SHP77 treated with DMSO at 0.1 percent for 48 hours (cell line): ENCODE results near the gene MXD1.
"Not testable (repeated sequence)": the region's sequence is repeated elsewhere in the genome, so short reads cannot be mapped to it uniquely, and the experiment has no call there.

ENCODE experiments used
- DNase-seq: peaks from one replicate; lab custom pipeline; 2025; lab: John Stamatoyannopoulos, UW

Gene MXD1, protein sequence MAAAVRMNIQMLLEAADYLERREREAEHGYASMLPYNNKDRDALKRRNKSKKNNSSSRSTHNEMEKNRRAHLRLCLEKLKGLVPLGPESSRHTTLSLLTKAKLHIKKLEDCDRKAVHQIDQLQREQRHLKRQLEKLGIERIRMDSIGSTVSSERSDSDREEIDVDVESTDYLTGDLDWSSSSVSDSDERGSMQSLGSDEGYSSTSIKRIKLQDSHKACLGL

DNA sequence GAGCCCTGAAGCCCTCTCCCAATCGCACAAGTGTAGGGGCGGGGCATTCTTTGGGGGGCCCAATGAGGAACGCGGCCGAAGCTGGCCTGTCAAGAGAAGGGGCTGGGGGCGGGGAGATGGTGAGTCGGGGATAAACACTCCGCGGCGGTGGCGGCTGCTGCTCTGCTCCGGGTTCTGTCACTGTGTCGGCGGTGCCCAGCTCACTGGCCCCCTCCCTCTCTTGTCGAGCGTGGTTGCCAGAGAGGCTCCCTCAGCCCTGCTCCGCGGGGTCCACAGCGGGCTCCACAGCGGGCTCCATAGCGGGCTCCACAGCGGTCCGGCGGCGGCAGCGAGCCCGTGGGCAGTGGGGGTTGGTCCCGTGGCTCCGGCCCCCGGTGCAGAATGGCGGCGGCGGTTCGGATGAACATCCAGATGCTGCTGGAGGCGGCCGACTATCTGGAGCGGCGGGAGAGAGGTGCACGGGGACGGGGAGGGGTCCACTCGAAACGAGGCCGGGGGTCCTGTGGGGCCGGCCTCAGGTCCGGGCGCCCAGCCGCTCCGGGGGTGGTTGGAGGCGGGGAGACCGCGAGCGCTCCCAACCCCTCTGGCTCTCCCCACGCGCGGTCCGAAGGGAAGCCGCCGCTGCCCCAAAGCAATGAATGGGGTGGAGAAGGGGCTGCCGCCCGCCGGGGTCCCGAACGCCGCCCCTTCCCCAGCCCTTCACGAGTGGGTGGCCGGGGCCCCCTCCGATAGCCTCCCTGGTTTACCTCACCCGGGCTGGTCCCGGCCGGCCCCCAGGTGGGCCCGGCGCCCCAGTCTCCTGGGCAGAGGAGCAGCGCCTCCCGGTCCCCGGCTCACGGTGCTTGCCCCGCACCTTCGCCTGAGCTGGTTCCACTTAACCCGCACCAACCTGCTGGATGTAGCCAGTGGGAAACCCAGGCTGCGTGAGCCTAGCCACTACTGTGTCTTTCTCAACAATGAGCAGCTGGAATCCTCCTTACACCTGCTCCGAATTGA is at the start of gene MXD1:
TSS of gene MXD1 (plus strand) at position 160 of the 996 bp plus-strand sequence. CDS start at position 382, 222 bp downstream.
- no peak for DNase-seq

DNA sequence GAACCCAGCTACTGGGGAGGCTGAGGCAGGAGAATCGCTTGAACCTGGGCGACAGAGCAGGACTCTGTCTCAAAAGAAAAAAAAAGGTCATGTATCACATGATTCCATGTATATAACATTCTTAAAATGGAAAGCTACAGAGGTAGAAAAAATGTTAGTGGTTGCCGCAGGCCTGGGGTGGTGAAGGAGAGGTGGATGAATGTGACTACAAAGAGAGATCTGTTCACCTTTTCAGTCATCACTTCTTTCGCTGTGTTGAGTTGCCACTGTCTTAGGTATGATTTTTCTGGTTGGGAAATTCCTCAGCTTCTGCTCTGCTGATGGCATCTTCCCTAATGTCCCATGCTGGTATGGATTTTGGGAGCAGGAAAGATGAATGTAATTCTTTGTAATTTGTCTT is 26.5 kb upstream of the MXD1 start:
- DNase-seq: no peak

DNA sequence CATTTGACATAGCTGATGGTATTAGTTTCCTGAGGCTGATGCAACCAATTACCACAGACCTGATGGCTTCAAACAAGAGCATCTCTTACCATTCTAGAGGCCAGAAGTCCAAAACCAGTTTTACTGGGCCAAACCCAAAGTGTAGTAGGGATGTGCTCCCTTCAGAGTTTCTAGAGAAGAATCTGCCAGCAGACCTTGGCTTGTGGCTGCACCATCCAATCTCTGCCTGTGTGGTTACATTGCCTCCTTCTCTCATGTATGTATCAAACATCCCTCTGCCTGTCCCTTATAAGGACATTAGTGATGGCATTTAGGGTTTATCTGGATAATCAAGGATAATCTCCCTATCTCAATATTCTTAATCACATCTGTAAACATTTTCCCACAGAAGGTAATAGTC is 25.6 kb upstream of the MXD1 start:
- no peak for DNase-seq

DNA sequence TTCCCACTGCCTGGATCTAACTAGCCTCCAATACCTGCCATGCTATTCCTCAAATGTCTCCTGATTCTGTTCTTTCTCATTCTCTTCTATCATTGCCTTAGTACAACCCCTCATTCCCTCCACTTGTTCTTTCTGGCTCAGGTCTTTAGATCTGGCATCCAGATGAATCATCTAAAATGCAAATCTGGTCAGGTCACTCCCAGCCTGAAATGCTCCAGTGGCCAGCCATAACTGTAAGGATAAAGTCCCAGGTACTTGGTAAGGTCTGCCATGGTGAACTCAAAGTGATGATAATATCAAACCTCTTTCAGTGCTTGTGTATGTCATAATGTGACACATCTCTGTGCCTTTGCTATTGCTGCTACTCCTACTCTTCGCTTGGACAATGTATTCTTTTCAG is 24.0 kb upstream of the MXD1 start:
- DNase-seq: no peak

DNA sequence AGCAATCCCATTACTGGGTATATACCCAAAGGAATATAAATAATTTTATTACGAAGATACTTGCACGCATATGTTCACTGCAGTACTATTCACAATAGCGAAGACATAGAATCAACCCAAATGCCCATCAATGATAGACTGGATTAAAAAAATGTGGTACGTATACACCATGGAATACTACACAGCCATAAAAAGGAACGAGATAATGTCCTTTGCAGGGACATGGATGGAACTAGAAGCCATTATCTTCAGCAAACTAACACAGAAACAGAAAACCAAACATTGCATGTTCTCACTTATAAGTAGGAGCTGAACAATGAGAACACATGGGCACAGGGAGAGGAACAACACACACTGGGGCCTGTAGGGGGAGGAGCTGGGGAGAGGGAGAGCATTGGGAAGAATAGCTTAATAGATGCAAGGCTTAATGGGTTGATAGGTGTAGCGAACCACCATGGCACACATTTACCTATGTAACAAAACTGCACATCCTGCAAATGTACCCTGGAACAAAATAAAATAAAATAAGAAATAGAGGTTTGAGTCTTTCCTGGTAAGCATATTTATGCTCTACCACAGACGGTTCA is 22.0 kb upstream of the MXD1 start:
- not testable (repeated sequence) for DNase-seq

DNA sequence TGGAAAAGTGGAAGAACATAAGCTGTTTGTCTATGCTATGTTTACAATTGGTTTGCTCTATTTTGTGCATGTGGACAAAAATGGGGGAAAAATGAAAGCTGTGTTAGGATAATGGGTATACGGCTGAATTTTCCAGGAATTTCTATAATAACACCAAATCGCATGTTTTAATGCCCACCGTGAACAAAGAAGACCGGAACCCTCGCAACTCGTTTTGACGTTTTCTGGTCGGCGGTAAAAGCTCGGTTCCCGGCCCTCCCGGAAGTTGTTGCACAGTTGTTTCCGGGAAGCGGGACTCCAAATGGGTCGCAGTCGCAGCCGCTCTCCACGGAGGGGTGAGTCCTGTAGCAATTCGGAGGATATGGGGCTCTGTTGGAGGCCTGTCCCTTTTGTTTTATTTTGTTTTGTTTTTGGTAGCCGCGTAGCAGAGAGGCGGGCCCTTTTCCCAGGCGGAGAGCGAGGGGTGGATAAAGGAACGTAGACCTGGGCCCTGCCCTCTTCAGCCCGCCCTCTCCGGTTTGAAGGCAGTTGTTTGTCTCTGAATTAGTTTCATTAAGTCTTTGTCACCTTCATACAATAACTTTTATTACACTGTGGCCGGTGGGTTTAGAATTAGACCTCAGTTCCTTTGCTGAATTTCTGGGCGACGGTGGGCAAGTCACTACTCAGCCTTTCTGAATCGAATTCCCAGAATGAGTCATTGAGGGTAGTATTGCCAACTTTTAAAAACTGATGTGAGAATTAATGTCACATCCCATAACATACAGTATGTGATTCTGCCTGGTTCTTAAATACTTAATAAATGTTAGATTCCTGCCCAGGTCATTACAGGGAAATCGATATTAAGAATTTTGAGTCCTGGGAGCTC is 21.0 kb upstream of the MXD1 start, which contains the start of gene SNRNP27:
TSS of gene SNRNP27 (plus strand) at position 273 of the 868 bp plus-strand sequence. CDS start at position 302, 29 bp downstream.
- DNase-seq: peak; percentile 56

DNA sequence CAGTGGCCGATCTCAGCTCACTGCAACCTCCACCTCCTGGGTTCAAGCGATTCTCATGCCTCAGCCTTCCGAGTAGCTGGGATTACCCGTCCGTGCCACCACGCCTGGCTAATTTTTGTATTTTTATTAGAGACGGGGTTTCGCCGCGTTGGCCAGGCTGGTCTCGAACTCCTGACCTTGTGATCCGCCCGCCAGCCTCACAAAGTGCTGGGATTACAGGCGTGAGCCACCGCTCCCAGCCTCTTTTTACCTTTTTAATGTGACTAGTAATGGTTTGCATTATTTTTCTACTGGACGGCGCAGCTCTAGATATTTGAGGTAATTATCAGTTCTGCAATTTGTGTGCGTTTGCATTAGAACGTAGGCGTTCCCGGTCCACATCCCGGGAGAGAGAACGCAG is 20.2 kb upstream of the MXD1 start:
- DNase-seq: not testable (repeated sequence)

DNA sequence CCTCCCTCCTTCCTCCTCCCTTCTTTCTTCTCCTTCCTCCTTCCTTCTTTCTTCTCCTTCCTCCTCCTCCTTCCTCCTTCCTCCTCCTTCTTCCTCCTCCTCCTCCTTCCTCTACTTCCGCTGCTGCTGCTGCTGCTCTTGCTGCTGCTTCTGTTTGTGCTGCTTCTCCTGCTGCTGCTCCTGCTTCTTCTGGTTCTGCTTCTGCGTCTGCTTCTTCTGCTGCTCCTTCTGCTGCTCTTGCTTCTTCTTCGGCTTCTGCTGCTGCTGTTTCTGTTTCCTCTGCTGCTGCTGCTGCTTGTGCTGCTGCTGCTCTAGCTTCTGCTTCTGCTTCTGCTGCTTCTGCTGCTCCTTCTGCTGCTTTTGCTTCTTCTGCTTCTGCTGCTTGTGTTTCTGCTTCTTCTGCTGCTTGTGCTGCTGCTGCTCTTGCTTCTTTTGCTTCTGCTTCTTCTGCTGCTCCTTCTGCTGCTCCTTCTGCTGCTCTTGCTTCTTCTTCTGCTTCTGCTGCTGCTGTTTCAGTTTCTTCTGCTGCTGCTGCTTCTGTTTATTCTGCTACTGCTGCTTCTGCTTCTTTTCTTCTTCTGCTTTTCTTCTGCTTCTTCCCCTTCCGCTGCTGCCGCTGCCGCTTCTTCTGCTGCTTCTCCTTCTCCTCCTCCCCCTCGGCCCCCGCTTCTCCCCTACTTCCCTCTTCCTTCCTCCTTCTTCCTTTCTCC is 12.5 kb upstream of the MXD1 start:
- no peak for DNase-seq

DNA sequence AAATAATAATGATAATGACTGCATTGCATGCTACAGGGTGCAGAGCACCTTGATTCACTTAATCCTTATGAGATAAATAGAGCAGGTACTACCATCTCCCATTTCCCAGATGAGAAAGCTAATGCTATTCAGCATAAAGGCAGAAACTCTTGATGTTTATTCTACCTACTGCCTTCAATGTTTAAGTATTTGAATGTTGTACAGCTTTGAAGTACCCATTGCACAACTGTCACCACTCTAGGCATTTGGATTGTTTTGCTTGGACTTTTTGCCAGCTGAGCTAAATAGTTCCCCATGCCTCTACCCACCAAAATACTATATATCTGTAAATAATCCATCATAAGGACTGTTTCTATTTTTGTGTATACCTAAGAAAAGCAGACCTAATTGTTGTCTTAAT is 7.7 kb upstream of the MXD1 start:
- DNase-seq: no peak

DNA sequence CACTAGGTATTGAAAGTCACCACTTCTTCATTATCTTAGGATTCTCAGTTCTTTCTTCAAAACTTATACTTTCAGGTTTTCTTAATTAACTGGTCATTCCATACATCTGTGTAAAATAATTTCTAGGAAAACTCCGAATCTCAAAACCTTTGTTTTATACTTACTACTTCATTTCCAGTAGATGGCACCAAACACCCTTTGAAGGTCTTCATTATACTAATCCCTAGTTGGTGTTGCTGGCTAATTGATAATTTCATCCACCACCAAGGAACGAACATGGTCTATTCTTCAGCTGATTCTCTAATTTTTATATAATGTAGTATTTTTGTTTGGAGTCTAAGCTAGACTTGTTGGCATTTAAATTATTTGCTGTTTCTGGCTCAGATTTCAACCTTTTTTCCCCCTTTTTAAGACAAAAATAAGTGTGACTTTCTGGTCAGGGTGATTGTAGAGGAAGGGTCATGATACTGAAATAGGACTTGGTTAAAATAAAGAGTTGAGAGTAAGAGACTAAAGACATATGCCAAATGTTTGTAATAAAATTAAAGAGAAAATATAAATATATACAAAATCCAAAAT is 2.8 kb upstream of the MXD1 start:
- peak; percentile 22 for DNase-seq

DNA sequence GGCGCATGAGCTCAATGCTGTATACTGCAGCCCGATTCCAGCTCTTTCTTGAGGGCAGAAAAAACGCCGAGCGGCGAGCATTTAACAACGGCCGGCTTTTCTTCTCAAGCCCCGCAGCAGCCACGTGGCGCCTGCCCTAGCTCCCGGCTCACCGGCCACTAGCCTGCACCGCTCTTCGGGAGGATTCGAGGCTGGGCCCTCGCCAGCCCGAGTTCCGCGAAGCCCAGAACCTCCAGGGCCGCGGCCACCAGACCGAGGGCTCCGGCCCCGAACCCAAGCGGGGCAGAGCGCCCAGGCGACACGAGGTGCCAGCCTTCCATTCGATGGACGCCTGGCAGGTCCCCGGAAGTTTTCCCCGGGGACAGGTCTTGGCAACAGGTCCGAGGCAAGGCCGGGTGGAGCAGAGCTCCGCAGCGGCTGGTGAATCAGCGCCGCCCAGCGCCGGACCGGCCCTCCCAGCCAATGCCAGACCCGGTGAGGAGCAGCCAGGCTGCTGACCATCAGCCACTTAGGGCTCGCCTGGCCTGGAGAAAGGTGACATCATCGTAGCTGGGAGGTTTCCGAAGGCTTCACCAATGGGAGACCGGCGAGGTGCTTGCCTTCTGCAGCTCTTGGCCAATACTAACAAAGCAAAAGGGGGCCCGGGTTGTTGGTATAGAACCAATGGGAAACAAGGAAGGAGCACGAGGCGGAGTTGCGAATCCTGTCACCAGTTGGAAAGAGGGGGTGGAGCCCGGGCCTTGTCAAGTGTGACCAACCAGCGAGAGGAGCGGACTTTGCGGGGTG is 552 bp upstream of the MXD1 start:
- DNase-seq: peak; percentile 99

DNA sequence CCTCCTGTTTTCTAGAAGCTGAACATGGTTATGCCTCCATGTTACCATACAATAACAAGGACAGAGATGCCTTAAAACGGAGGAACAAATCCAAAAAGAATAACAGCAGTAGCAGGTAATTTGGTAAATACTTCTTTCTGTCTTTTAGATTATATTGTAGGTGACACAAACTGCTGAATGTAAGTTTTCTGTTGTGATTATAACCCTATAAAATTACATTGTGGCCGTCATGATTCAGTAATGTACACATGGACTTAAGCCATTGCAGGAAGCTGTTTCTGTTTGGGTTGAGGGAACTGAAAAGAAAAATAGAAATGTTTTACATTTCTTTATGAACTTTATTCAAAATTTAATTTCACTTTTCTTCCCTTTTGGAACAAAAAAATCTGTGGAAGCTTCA is 1.2 kb downstream of the MXD1 start:
- DNase-seq: no peak

DNA sequence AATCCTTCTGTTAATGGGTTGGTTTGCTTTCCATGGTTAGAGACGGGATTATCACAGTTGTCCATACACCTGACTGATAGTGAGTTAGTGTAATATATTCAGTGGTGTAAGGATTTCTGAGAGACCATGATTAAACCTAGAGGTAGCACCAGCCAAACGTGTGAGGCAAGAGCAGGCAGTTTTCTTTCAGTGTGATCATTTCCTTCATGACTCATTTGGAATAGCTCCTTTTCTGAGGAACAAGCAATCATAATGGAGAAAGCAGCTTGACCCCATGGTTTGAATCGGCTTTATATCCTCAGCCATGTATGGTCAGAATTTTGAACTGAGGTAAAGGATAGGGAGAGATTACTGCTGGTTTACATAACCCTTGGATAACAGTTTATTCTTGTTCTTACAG is 2.9 kb downstream of the MXD1 start:
- no peak for DNase-seq

DNA sequence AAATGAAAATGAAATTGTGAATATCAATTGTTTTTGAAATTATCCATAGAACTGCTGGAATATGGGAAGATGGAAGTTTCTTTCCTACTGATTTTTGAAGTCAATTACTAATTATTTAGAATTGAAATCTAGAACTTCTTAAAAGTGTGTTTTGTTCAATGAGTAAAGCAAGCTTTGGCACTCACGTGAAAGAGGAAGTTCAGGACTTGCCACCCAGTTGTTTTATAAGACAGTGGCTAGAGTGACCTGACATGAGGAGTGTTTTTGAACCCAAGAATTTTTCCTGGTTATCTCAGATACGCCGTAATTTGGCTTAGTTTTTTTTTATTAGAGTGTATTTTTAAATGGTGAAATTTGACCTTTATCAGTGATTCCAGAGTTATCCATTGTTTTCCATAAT is 3.5 kb downstream of the MXD1 start:
- no peak for DNase-seq

DNA sequence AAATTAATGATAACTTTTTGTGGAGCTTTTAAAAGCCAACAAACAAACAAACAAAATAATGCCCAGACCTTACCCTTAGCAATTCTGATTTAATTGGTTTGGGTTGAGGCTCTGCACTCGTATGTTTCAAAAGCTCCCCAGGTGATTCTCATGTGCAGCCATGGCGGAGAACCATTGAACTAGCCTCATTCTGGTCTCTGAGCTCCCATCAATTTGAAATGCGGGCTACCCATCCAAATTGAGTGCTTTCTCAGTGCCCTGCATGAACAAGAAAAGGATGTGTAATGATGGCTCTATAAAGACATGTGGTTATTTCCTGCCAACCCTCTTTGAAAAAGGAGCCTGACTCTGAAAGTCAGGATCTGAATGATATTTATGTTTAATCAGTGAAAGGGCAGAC is 8.2 kb downstream of the MXD1 start:
- no peak for DNase-seq

DNA sequence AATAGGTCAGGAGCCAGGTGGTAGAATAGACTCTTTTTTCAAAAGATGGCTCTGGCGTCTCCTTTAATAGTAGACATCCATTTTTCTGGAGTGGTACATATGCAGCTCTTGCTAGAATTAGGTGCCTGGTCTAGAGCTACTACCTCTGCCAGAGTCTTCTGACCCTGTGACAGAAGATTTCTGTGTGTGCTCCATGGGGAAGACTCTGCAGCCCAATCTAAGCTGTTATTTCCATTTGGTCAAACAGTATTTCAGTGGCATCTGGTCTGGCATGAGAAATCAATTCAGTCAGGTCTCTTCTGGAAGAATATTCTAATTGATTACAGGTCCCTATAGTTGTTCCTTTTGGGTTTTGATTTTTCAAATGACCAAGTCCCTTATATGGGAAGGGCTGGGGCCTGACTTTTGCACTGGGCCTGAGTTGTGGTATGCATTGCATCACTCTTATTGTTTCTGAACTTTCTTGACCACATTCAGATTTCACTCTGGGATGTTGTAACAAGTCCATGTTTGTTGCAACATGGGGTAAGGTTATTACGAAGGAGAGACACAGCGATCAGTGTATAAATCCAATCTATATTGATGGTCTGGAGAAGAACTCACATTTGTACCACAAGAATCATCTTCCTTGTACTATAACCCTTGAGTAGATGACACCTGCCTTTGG is 12.1 kb downstream of the MXD1 start:
- DNase-seq: no peak

DNA sequence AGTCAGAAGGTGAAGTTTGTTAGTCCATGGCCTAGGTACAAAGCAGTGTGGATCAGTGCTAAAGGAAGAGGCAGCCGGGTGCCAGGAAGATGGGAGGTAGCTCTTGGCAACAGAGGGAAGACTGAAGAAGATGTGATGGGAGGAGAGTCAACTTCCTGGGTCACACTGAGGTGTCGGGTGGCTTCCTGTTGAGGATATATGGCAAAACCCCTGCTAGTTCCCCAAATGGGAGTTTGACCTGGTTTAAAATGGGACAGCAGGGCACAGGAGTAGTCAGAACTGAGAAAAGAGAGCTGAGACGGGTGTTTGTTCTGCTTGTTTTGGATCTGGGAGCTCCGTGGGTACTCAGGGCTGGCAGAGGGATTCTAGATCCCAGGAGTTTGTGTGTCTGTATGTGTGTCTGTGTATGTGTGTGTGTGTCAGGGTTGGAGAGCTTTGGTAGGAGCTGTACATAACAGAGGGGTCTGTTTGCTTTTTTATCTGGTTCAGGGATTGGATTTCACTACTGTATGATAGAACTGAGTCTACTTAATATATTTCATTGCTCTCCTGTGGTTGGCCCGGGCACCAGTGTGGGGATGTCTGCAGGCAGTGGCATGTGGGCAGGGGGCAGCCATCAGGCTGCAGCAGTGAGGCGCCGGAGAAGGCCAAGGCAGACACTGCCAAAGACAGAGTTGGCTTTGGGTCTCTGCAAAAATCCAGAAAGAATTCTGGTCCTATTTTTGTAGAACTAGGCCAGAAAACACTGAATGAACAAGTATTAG is 17.1 kb downstream of the MXD1 start:
- no peak for DNase-seq

DNA sequence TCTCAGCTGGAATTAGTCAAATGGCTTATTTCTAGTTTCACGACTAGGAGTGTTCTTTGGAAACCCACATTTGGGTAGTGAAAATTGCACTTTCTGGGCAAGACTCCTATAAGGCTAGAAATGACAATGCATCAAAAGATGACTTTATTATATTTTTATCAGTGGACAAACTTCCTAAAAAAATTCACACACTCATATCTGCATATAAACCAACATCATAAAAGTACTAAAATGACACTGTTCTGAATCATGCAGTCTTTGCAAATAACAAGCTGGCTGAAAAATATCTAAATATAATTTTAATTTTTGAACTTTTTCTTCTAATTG is 17.6 kb downstream of the MXD1 start:
- DNase-seq: no peak
